Upper lobe of left lung (tissue), 6 donors: ENCODE results near the gene IGFLR1. TPM values are rescaled to one million over a fixed set of nuclear protein-coding genes. Genes with fewer than 3 reads are reported as not detected.
A peak's percentile ranks its signal among the peaks of the same experiment; 100 is the strongest.

Experiments
- ATAC-seq, 2 donors: fragments of 200-7000 bp; cut with Tn5 transposase; one replicate each; pipeline ENCODE4 v1.9.1; 2022; ENCODE audit warnings: mild to moderate bottlenecking in 2 of 2, moderate library complexity in 2 of 2; ENCODE audit not compliant: low FRiP score in 2 of 2
- DNase-seq, 2 donors: peaks; one replicate each; pipeline ENCODE4 v3.0.0-alpha.2; 2019 to 2020
- H3K27ac ChIP-seq, 4 donors: fragments of 200-600 bp; sonication (generic); one replicate each; pipeline ENCODE4 v1.5.1; 2016 to 2019
- H3K27me3 ChIP-seq, 4 donors: fragments of 200-600 bp; sonication (generic); one replicate each; pipeline ENCODE4 v1.5.1; 2017 to 2019
- H3K36me3 ChIP-seq, 4 donors: fragments of 200-600 bp; sonication (generic); one replicate each; pipeline ENCODE4 v1.5.1; 2016 to 2019
- H3K4me1 ChIP-seq, 4 donors: fragments of 200-600 bp; sonication (generic); one replicate each; pipeline ENCODE4 v1.5.1; 2018 to 2019
- H3K4me3 ChIP-seq, 4 donors: fragments of 200-600 bp; sonication (generic); one replicate each; pipeline ENCODE4 v1.5.1; 2017 to 2019; ENCODE audit warnings: mild to moderate bottlenecking in 2 of 4, moderate library complexity in 1 of 4
- H3K9me3 ChIP-seq, 4 donors: fragments of 200-600 bp; sonication (generic); one replicate each; pipeline ENCODE4 v1.5.1; 2018 to 2019
- EP300 ChIP-seq, 4 donors: sonication (generic); formaldehyde crosslinking; IDR thresholded peaks; one replicate each; pipeline ENCODE4 v1.5.1; 2017; ENCODE audit warnings: antibody characterized with exemption in 4 of 4, control low read depth in 2 of 4
- POLR2A ChIP-seq, 4 donors: fragments of 450-650 bp; IDR thresholded peaks; one replicate each; pipeline ENCODE4 v1.5.1; 2016 to 2017; ENCODE audit warnings: antibody characterized with exemption in 4 of 4, mild to moderate bottlenecking in 2 of 4
- POLR2AphosphoS5 ChIP-seq, 2 donors: sonication (generic); formaldehyde crosslinking; IDR thresholded peaks; one replicate each; pipeline ENCODE4 v1.5.1; 2017; ENCODE audit warnings: antibody characterized with exemption in 2 of 2
- WGBS, 2 donors: methylation state at CpG; one replicate each; pipeline ENCODE4 v1.1.5; 2017 to 2018; 5-methylcytosine and 5-hydroxymethylcytosine counted together
- total RNA-seq, 6 donors: library from RNA; depleted of rRNA in 4 of 6; stranded (reverse); fragments of >200 nt in 4 of 6; gene quantifications; one replicate each; pipeline versions ENCODE4 v1.1.0 to v1.2.1, GENCODE V29; 2016 to 2021
- TF ChIP-seq, protein P1 (sequence below), 6 experiments: fragments of 450-650 bp in 4 of 6; fragments of 200-600 bp in 2 of 6; sonication (generic) in 2 of 6; IDR thresholded peaks; one replicate each; pipeline ENCODE4 v1.5.1; 2016 to 2019; ENCODE audit warnings: antibody characterized with exemption in 6 of 6
- donor health status: DM: no; HTN: no; CAD: no; lungs with moderate emphysema.
- donor health status: DM: no; HTN: yes; CAD: no; lungs with severe emphysema.

The IGFLR1 gene
- total RNA-seq, 6 donors from 2014 or later: 6.4 to 28.4 (median 18.8) TPM

DNA sequence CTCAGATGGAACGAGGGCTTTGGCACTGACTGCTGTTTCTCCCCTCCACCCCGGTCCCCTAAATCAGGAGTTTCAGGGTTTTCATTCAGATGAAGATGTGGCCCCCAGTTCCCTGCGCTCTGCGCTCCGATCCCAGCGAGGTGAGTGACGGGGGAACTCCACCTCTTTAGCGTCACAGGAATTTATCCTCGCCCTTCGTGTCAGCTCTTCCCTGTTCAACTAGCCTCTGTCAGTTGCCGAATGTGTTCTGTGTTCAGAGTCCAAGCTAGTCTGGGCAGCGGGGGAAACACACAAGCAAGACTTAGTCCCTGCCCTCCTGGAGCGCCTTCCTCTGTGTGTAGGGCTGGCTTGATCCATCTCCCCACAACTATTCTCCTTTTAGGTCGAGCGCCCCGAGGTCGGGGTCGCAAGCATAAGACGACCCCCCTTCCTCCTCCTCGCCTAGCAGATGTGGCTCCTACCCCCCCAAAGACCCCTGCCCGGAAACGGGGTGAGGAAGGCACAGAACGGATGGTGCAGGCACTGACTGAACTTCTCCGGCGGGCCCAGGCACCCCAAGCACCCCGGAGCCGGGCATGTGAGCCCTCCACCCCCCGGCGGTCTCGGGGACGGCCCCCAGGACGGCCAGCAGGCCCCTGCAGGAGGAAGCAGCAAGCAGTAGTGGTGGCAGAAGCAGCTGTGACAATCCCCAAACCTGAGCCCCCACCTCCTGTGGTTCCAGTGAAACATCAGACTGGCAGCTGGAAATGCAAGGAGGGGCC, 22.7 kb downstream of the IGFLR1 start:
- DNase-seq (peak in 1 of 2 donors; percentile 78), ATAC-seq (no peak)
- Histone ChIP-seq H3K27me3 (no peaks in the 10 kb centered on the region), H3K4me1 (peaks cover 14 to 45% (median 28%) of the 10 kb centered on the region in 4 donors), H3K4me3 (peak overlapping the region in 2 of 4 donors; percentile 64 to 90), H3K27ac (peak overlapping the region in 1 of 4 donors; percentile 97), H3K36me3 (peaks cover 23 to 49% (median 44%) of the 10 kb centered on the region in 4 donors), H3K9me3 (no peaks in the 10 kb centered on the region)
- 87 to 92% methylated on average over 27 of the region's 32 CpGs for WGBS, 2 donors
- TF ChIP-seq POLR2AphosphoS5 (IDR thresholded peaks at IDR 0.05): no peak
- TF ChIP-seq EP300 (IDR thresholded peaks at IDR 0.05): no peak
- TF ChIP-seq, protein P1, sequence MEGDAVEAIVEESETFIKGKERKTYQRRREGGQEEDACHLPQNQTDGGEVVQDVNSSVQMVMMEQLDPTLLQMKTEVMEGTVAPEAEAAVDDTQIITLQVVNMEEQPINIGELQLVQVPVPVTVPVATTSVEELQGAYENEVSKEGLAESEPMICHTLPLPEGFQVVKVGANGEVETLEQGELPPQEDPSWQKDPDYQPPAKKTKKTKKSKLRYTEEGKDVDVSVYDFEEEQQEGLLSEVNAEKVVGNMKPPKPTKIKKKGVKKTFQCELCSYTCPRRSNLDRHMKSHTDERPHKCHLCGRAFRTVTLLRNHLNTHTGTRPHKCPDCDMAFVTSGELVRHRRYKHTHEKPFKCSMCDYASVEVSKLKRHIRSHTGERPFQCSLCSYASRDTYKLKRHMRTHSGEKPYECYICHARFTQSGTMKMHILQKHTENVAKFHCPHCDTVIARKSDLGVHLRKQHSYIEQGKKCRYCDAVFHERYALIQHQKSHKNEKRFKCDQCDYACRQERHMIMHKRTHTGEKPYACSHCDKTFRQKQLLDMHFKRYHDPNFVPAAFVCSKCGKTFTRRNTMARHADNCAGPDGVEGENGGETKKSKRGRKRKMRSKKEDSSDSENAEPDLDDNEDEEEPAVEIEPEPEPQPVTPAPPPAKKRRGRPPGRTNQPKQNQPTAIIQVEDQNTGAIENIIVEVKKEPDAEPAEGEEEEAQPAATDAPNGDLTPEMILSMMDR (IDR thresholded peaks at IDR 0.05): no peak
- no peak for TF ChIP-seq POLR2A (IDR thresholded peaks at IDR 0.05)

DNA sequence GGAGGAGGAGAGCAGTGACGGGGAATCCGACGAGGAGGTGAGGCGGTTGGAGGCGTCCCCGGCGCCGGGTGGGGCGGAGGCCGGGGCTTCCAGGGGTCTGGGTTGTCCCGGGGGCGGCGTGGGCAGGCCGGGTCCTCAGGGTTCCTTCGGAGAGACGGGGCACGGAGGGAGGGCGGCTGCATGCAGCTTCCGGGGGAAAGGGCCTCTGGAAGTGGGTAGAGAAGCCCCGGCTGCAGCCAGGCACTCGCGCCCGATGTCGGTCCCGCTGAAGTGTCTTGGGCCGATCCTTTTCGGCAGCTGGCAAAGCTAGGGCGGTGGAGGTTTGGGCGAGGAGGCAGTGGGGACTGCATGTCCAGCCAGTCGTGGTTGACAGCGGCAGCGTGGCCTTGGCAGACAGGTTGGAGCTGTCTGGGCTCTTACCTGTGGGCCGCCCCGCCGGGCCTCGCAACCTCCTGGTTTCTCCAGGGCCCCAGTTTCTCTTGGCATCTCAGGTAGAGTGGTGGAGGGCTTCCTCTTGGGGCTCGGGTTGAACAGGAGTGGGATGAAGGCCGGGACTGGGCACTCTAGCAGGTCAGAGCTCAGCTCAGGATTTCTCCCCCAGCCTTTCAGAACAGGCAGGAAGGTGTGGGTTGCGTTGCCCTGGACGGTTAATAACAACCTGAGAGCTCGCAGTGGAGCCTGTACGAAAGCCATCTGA, 23.8 kb downstream of the IGFLR1 start:
- H3K36me3 ChIP-seq: peaks cover 14 to 39% (median 33%) of the 10 kb centered on the region in 4 donors
- H3K4me1 ChIP-seq: peaks cover 14 to 45% (median 28%) of the 10 kb centered on the region in 4 donors
- no peaks in the 10 kb centered on the region for H3K9me3 ChIP-seq
- peak overlapping the region; percentile 64 to 99 (median 88) for H3K4me3 ChIP-seq
- 1 to 2% methylated on average over 13 to 42 of the region's 42 CpGs for WGBS, 2 donors
- TF ChIP-seq EP300 (IDR thresholded peaks at IDR 0.05): no peak
- TF ChIP-seq POLR2AphosphoS5 (IDR thresholded peaks at IDR 0.05): no peak
- no peak for ATAC-seq
- H3K27me3 ChIP-seq: no peaks in the 10 kb centered on the region
- H3K27ac ChIP-seq: peak overlapping the region; percentile 88 to 97 (median 92)
- peak; percentile 35 to 93 for DNase-seq

DNA sequence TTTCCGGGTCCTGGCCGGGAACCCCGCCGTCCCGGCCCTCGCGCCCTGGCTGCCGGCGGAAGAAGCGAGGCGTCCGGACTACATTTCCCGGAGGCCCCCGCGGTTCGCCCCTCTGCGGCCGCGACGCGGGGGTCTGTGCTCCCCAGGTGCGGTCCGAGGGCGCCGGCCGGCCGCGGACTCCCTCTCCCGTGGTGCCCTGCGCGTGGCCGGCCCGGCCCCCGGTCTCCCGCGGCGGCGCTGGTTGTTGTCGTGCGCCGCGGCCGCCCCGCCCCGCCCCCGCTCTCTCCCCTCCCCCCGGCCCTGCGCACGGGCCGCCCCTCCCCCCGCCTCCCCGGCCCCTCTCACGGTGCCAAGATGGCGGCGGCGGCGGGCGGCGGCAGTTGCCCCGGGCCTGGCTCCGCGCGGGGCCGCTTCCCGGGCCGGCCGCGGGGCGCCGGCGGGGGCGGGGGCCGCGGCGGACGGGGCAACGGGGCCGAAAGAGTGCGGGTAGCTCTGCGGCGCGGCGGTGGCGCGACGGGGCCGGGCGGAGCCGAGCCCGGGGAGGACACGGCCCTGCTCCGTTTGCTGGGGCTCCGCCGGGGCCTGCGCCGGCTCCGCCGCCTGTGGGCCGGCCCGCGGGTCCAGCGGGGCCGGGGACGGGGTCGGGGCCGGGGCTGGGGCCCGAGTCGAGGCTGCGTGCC, 24.4 kb downstream of the IGFLR1 start, which contains the start of gene KMT2B:
TSS of gene KMT2B (plus strand) at position 339 of the 680 bp plus-strand sequence. CDS start at position 355, 16 bp downstream.
- ATAC-seq (peak in 1 of 2 donors; percentile 84), DNase-seq (no peak)
- peaks cover 14 to 45% (median 28%) of the 10 kb centered on the region in 4 donors for H3K4me1 ChIP-seq
- peak within 1 kb of the TSS; percentile 64 to 99 (median 90) for H3K4me3 ChIP-seq
- H3K27ac ChIP-seq: peak within 1 kb of the TSS; percentile 88 to 97 (median 92)
- 0% methylated on average over 25 of the region's 109 CpGs; no CpG with 5 or more reads in 1 of the 2 donors for WGBS, 2 donors
- TF ChIP-seq, protein P1 (IDR thresholded peaks at IDR 0.05): no peak
- no peak for TF ChIP-seq EP300 (IDR thresholded peaks at IDR 0.05)
- TF ChIP-seq POLR2AphosphoS5 (IDR thresholded peaks at IDR 0.05): peak; percentile 5 to 26
- H3K36me3 ChIP-seq: peaks cover 8 to 32% (median 26%) of the 10 kb centered on the region in 4 donors
- H3K27me3 ChIP-seq: no peaks in the 10 kb centered on the region
- no peaks in the 10 kb centered on the region for H3K9me3 ChIP-seq

DNA sequence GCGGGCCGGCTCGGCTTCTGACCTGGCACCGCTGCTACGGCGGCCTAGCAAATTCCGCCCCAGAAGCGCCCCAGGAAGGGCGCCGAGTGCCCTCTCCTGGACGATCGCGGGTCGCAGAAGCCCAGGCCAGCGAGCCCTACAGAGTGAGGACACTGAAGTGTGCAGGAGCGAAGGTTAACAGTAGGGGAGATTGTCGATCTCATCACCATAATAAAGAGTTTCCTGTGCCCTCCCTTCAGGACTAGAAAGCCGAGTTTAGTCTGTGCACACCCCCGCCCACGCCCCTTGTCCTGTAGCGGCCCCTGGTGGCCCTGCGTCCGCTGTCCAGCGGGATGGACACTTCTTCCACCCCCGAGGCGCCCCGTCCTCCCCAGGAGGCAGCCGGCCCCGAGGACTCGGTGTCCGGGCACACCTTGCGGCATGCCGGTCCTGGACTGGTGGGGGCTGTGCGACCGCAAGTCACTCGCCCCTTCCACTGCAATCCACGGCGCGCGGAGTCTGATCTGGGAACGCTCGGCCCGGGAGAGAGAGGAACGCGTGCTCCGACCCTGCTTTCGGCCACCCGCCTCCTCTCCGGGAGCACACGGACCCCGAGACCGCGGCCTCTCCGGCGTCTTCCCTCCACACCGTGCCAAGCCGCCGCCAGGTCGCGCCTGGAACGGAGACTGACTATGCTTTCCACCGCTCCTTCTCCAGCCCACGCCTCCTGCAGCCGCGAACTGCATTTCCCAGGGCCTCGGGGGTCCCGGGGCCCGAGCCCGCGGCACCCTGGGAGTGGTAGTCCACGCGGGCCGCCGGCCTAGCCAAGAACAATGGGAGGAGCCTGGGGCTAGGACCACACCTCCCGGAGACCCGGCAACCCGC, 25.2 kb downstream of the IGFLR1 start:
- Histone ChIP-seq H3K4me3 (peak overlapping the region; percentile 64 to 99 (median 90)), H3K36me3 (peaks cover under 1 to 24% (median 18%) of the 10 kb centered on the region in 4 donors), H3K4me1 (peaks cover 14 to 45% (median 28%) of the 10 kb centered on the region in 4 donors), H3K27me3 (no peaks in the 10 kb centered on the region), H3K9me3 (no peaks in the 10 kb centered on the region), H3K27ac (peak overlapping the region; percentile 84 to 97 (median 92))
- DNase-seq (peak; percentile 97 to 98), ATAC-seq (peak; percentile 96 to 97)
- TF ChIP-seq POLR2A (IDR thresholded peaks at IDR 0.05) (peak in 2 of 4 donors; percentile 29 to 49), EP300 (IDR thresholded peaks at IDR 0.05) (no peak), POLR2AphosphoS5 (IDR thresholded peaks at IDR 0.05) (peak; percentile 26 to 30)
- TF ChIP-seq, protein P1 (IDR thresholded peaks at IDR 0.05): peak; percentile 85 to 98 (median 93)
- WGBS, 2 donors: 0 to 1% methylated on average over 3 to 59 of the region's 77 CpGs
